NCI-H2196 treated with DMSO at 0.1 percent for 48 hours (cell line): ENCODE data around the gene HEG1.

Experiments
- DNase-seq: peaks from one replicate; lab custom pipeline; 2025; ENCODE audit not compliant: unreplicated experiment; lab: John Stamatoyannopoulos, UW

Gene HEG1

DNA sequence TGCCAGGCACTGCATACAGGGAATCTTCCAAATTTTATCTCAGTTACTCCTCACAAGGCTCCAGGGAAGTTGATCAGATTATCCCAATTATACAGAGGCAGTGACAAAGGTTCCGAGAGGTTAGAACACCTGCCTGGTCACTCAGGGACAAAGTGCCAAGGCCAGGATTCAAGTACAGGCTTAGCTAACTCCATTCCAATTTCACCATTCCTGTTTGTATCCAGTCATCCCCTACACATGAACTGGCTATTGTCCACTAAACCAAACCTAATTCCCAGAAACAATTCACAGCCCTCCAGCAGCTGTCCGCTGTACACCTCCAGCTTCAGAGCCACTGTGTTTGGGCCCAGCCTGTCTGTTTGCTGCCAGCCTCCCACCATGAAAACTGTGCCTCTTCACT, 137.3 kb downstream of the HEG1 start:
- no peak for DNase-seq

DNA sequence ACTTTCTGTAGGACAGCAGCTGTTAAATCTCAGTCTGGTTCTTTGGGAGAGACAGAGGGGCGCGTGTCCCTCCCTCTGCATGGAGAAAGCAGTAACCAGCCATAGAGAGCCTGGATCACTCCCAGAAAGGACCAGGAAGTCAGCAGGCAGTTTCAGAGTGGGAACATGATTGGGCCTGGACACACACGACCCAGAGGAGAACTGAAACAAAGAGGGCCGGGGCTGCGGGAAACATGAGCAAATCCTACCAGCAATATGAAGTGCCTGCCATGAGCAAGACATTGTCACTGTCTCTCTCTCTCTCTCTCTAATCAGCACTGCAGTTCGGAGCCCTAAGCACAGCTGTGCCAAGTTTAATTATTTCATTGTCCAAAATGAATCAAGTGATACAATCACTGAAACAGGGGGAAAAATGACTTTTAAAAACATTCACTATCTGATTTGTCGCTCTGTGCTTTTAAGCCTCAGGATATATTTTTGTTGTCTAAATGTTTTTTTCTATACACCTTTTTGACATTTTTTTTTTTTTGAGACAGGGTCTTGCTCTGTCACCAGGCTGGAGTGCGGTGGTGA, 138.9 kb downstream of the HEG1 start:
- no peak for DNase-seq
